HepG2 (cell line): ENCODE measurements around the gene PLRG1. TPM values are rescaled to one million over a fixed set of nuclear protein-coding genes. Genes with fewer than 3 reads are reported as not detected.

ENCODE experiments used
- ARID5B ChIP-seq: IDR thresholded peaks from 2 replicates; pipeline ENCODE4 v1.4.0; 2020; ENCODE audit warnings: mild to moderate bottlenecking, missing genetic modification reagents
- EHMT2 ChIP-seq: fragments of 200-600 bp; sonication (generic); IDR thresholded peaks from 2 replicates; pipeline ENCODE4 v1.7.0; 2017; ENCODE audit warnings: antibody characterized with exemption, low read depth, low read length, borderline replicate concordance
- ELK4 ChIP-seq: sonication (generic); formaldehyde crosslinking; IDR thresholded peaks from 2 replicates; pipeline ENCODE4 v1.9.0; 2021; ENCODE audit warnings: missing genetic modification reagents, borderline replicate concordance
- GMEB1 ChIP-seq: sonication (generic); formaldehyde crosslinking; IDR thresholded peaks from 2 replicates; pipeline ENCODE4 v1.5.1; 2020; ENCODE audit warnings: missing genetic modification reagents, mild to moderate bottlenecking, borderline replicate concordance
- HNRNPH1 ChIP-seq: fragments of 200-400 bp; formaldehyde crosslinking; optimal IDR thresholded peaks from 2 replicates; pipeline ENCODE3; 2017; ENCODE audit warnings: mild to moderate bottlenecking, low read depth, low read length
- HNRNPL ChIP-seq: fragments of 200-400 bp; formaldehyde crosslinking; IDR thresholded peaks from 2 replicates; pipeline ENCODE4 v1.6.1; 2017; ENCODE audit warnings: mild to moderate bottlenecking, low read depth, low read length
- MYNN ChIP-seq: sonication (generic); formaldehyde crosslinking; IDR thresholded peaks from 2 replicates; pipeline ENCODE4 v1.4.0; 2020; ENCODE audit warnings: mild to moderate bottlenecking, low read depth, missing genetic modification reagents
- RNF2 ChIP-seq: fragments of 450-650 bp; conservative IDR thresholded peaks from 2 replicates; pipeline ENCODE4 v1.6.1; 2016; ENCODE audit warnings: low read depth
- U2AF2 ChIP-seq: fragments of 200-400 bp; formaldehyde crosslinking; IDR thresholded peaks from 2 replicates; pipeline ENCODE4 v1.6.1; 2017; ENCODE audit warnings: low read depth, mild to moderate bottlenecking, low read length
- ZBTB39 ChIP-seq: sonication (generic); formaldehyde crosslinking; IDR thresholded peaks from 2 replicates; pipeline ENCODE4 v1.5.0; 2020; ENCODE audit warnings: missing genetic modification reagents
- ZHX1 ChIP-seq: sonication (generic); formaldehyde crosslinking; IDR thresholded peaks from 2 replicates; pipeline ENCODE4 v1.8.1; 2022; ENCODE audit warnings: low read depth, mild to moderate bottlenecking, missing genetic modification reagents
- ZNF24 ChIP-seq: fragments of 450-650 bp; IDR thresholded peaks from 2 replicates; pipeline ENCODE4 v1.6.1; 2017; ENCODE audit warnings: antibody characterized with exemption, mild to moderate bottlenecking
- ZNF547 ChIP-seq: sonication (generic); formaldehyde crosslinking; IDR thresholded peaks from 2 replicates; pipeline ENCODE4 v1.5.1; 2020; ENCODE audit warnings: mild to moderate bottlenecking, missing genetic modification reagents
- ZNF589 ChIP-seq: sonication (generic); formaldehyde crosslinking; conservative IDR thresholded peaks from 2 replicates; pipeline ENCODE4 v1.8.0; 2022; ENCODE audit warnings: mild to moderate bottlenecking, moderate library complexity, missing genetic modification reagents
- ZNF619 ChIP-seq: sonication (generic); formaldehyde crosslinking; IDR thresholded peaks from 2 replicates; pipeline ENCODE4 v1.4.0; 2020; ENCODE audit warnings: mild to moderate bottlenecking, missing genetic modification reagents
- ZNF672 ChIP-seq: sonication (generic); formaldehyde crosslinking; IDR thresholded peaks from 2 replicates; pipeline ENCODE4 v1.8.1; 2022; ENCODE audit warnings: missing genetic modification reagents
- ZNF850 ChIP-seq: sonication (generic); formaldehyde crosslinking; conservative IDR thresholded peaks from 2 replicates; pipeline ENCODE4 v1.9.0; 2021; ENCODE audit warnings: mild to moderate bottlenecking, missing genetic modification reagents
- polyA plus RNA-seq, 8 experiments: library from polyadenylated mRNA; depleted of rRNA in 3 of 8; stranded (reverse) in 7 of 8; unstranded in 1 of 8; fragments of >200 nt; fragmentation: Illumina TruSeq in 4 of 8; extraction: Trizol in 4 of 8; gene quantifications; 2 replicates each; pipeline versions ENCODE4 v1.2.1 to v1.2.3, GENCODE V29; 2011 to 2016; ENCODE audit warnings: low read depth in 4 of 8, missing spikeins in 1 of 8, mixed read lengths in 1 of 8; ENCODE audit not compliant: insufficient read depth in 1 of 8
- total RNA-seq, 5 experiments: library from RNA; depleted of rRNA; stranded (reverse); fragments of >200 nt; fragmentation: Illumina TruSeq; extraction: Trizol; gene quantifications; 2 replicates each; pipeline ENCODE4 v1.2.3, GENCODE V29; 2016; ENCODE audit warnings: low read depth in 1 of 5
- TF ChIP-seq, protein P1 (sequence below): sonication (generic); formaldehyde crosslinking; IDR thresholded peaks from 2 replicates; pipeline ENCODE4 v1.5.0; 2020; ENCODE audit warnings: missing genetic modification reagents

PLRG1 gene
- total and polyA plus RNA-seq, 2 of the 13 experiments (the other 11 are each of a cell fraction or from before 2014, with no cell fraction given), result 77.3 to 110 TPM

DNA sequence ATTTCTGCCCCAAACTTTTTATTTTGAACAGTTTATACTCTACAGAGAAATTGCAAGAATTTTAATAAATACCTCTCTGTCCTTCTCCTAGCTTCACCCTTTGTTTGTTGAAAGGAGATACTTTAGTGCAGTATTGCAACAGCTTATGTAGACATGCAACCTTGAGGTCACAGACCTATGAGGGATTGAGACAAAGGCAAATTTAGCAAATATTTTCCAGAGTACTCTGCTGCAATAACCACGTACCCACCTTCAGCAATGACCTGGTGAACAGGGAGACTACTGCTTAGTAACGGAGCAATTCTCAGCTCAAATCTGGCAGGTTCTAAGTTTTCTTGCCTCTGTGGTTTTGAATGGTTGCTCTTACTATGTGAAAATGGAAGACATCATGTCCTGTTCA is 27.1 kb upstream of the PLRG1 start (continued):
- TF ChIP-seq ELK4 (CRISPR knock-in tag) (no peak), ZNF24 (no peak), U2AF2 (no peak), MYNN (CRISPR knock-in tag) (no peak), ARID5B (CRISPR knock-in tag) (peak; percentile 99), ZNF547 (CRISPR knock-in tag) (no peak), ZBTB39 (CRISPR knock-in tag) (peak; percentile 96), HNRNPL (no peak), ZHX1 (no peak), RNF2 (no peak), HNRNPH1 (no peak), ZNF850 (CRISPR knock-in tag) (no peak), ZNF589 (CRISPR knock-in tag) (no peak; the same call in 1 of the 2 replicates), ZNF672 (CRISPR knock-in tag) (no peak), ZNF619 (CRISPR knock-in tag) (no peak), EHMT2 (no peak; the same call in 1 of the 2 replicates), GMEB1 (CRISPR knock-in tag) (no peak)
- TF ChIP-seq, protein P1, sequence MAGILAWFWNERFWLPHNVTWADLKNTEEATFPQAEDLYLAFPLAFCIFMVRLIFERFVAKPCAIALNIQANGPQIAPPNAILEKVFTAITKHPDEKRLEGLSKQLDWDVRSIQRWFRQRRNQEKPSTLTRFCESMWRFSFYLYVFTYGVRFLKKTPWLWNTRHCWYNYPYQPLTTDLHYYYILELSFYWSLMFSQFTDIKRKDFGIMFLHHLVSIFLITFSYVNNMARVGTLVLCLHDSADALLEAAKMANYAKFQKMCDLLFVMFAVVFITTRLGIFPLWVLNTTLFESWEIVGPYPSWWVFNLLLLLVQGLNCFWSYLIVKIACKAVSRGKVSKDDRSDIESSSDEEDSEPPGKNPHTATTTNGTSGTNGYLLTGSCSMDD (CRISPR knock-in tag), result no peak
